SH-SY5Y (cell line): ENCODE measurements around the gene SERBP1.

Experiments used
- GATA2 ChIP-seq: IDR thresholded peaks from 2 replicates; pipeline ENCODE4 v1.6.1; 2011; ENCODE audit warnings: mild to moderate bottlenecking, low read depth, low read length
- GATA3 ChIP-seq: IDR thresholded peaks from 2 replicates; pipeline ENCODE4 v1.6.1; 2011; ENCODE audit warnings: low read depth, mild to moderate bottlenecking, low read length, moderate library complexity

GRCh38 chr1:67431156-67431765, 1.1 kb upstream of the SERBP1 start:
- TF ChIP-seq GATA2: no peak
- no peak for TF ChIP-seq GATA3
